VCaP (cell line): ENCODE results near the gene TUB.

Experiments used
- H3K27ac ChIP-seq: fragments of 450-650 bp; 2 replicates; pipeline ENCODE4 v1.5.1; 2017
- TF ChIP-seq, protein P1 (sequence below): fragments of 450-650 bp; conservative IDR thresholded peaks from 2 replicates; pipeline ENCODE4 v1.5.1; 2017; ENCODE audit warnings: mild to moderate bottlenecking, moderate library complexity

The TUB gene

DNA sequence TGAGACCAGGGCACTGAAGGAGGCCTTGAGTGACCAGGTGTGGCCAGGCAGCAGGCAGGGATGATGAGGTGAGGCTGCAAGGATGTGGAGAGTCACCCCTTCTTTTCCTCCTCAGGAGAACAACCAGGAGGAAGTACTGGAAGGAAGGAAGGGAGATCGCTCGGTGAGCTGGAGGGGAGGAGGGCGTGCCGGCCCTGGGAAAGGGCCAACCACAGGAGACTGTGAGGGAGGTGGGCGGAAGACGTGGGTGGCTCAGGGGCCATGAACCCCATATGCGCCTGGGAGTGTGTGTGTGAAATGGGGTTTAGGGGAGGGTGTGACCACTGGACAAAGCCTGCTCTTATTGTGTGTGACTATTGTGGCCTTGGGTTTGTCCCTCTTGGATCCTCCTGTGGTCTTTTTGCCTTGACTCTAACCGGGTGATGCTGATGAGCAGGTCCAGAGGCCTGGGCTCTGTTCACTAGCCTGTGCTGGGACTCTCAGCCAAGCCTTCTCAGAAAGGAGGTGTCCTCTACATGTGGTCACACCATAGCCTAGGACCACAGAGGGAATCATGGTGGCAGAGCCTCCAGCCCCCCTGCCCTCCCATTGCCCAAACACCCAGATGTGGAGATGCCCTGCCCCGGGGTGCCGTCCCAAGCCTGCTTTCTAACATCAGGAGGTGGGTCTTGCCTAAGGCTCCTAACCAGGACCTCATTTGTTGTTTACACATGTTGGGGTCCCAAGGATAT lies 41.3 kb upstream of the TUB start:
- TF ChIP-seq, protein P1, sequence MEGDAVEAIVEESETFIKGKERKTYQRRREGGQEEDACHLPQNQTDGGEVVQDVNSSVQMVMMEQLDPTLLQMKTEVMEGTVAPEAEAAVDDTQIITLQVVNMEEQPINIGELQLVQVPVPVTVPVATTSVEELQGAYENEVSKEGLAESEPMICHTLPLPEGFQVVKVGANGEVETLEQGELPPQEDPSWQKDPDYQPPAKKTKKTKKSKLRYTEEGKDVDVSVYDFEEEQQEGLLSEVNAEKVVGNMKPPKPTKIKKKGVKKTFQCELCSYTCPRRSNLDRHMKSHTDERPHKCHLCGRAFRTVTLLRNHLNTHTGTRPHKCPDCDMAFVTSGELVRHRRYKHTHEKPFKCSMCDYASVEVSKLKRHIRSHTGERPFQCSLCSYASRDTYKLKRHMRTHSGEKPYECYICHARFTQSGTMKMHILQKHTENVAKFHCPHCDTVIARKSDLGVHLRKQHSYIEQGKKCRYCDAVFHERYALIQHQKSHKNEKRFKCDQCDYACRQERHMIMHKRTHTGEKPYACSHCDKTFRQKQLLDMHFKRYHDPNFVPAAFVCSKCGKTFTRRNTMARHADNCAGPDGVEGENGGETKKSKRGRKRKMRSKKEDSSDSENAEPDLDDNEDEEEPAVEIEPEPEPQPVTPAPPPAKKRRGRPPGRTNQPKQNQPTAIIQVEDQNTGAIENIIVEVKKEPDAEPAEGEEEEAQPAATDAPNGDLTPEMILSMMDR = no peak

GRCh38 chr11:8040261-8040920 lies 40.6 kb upstream of the TUB start:
- TF ChIP-seq, protein P1 = no peak
- no peak overlapping the region for H3K27ac ChIP-seq

More for the DNA sequence above, 41.3 kb upstream of the TUB start:
- no peak overlapping the region for H3K27ac ChIP-seq

GRCh38 chr11:8040921-8041285 lies 40.1 kb upstream of the TUB start:
- TF ChIP-seq, protein P1 = no peak
- no peak overlapping the region for H3K27ac ChIP-seq

DNA sequence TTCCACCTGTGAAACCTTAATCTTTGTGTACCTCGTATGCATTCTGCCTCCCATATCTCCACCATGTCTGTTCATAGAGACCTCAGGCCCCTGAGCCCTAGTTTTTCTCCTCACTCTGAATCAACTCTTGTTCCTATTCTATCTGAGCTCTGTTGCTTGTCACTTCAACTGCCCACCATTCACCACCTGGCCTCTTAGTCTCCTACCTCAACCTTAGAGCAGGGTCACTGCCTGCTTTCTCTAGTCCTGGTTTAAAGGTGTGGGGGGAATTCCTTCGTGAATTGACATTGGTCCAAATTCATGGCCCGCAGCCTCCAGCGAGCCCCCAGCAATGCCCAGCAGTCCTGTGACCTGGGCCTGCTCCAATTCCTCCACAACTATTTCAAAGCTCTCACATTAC lies 39.4 kb upstream of the TUB start:
- TF ChIP-seq, protein P1 = no peak

DNA sequence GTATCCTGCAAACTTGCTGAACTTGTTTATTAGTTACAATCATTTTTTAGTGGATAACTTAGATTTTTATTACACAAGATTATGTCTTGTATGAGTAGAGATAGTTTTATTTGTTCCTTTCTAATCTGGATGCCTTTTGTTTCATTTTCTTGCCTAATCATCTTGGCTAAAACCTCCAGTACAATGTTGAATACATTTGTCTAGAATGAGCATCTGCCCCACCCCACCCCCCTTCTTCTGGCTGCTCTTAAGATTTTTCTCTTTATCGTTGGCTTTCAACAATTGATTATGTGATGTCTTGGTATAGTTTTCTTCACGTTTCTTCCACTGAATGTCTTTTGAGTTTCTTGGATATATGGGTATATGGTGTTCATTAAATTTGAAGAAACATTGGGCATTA lies 37.3 kb upstream of the TUB start:
- no peak overlapping the region for H3K27ac ChIP-seq
- TF ChIP-seq, protein P1 = no peak

More for the DNA sequence above, 39.4 kb upstream of the TUB start:
- no peak overlapping the region for H3K27ac ChIP-seq

DNA sequence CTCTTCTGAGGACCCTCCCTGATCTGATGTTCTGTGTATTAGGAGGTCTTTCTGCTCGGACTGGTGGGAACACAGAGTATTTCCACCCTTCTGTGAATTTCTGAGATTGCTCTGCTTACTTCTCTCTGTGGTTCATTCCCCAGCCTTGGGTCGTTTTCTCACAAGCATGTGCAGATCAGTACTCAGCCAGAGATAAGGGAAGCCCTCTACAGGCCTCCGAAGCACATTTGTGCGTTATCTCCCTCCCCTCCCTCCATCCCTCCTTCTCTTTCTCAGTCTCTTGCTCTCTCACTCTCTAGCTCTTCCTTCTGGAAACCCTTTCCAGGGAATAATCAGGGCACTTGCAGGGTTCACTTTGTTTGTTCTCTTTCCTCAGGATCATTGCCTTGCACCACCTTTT lies 35.2 kb upstream of the TUB start:
- TF ChIP-seq, protein P1 = no peak
- no peak overlapping the region for H3K27ac ChIP-seq

- TF ChIP-seq, protein P1 = no peak
- no peak overlapping the region for H3K27ac ChIP-seq
These were observed 33.6 kb upstream of the TUB start for GRCh38 chr11:8047382-8047781.
